ENCODE results near the gene ATP6V1F. TPM values are rescaled to one million over a fixed set of nuclear protein-coding genes. Genes with fewer than 3 reads are reported as not detected.

Gene ATP6V1F
- total RNA-seq, 1 experiment from 2014 or later, result 169 TPM

DNA sequence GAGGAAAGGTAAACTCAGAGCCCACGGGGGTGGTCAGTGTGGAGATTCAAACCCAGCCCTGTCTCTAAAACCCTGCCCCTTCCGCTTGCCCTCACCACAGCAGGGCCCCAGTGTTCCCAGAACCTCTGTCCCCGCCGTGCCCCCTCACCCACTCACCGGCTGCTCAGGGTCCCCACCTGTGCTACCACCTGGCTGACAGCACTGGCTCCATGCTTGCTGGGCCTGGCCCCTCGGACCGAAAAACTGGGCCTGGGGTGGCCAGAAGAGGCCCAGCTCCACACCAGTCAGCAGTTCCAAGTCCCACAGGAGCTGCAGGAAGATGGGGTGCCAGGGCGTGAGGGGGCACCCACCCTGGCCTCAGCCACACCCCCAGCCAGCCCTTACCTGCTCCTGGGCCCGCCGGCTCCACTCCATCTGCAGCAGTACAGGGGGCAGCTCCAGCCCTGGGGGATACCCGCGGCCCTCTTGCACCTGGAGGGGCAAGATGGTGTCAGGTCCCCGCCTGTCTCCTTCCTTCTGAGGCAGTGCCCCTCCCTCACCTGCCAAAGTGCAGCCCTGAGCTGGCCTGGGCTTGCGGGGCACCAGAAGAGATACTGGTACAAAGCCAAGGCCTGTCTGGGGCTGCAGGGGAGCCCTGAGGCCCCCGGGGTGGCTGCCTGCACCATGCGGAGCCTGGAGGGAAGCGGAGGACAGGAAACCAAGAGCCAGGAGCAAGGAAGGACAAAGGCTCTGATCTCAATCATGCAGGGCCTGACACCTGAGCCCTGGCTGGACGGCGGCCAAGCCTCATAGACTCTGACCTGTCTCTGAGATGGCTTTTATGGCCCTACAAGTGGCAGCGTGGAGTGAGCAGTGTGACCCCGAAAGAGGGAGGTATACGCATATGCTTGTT lies 11.7 kb downstream of the ATP6V1F start:
- ChIA-PET CTCF (no interaction called here), POLR2A (ENCODE audit: unreplicated experiment) (no interaction called here)
- Histone ChIP-seq H3K4me3 (no peak overlapping the region), H3K36me3 (ENCODE audit: low read depth) (no peaks in the 10 kb centered on the region), H3K4me2 (no peak overlapping the region), H3K9me3 (ENCODE audit: insufficient read depth, low read depth) (no peaks in the 10 kb centered on the region), H3K27me3 (ENCODE audit: insufficient read depth, low read depth) (no peaks in the 10 kb centered on the region), H2AFZ (no peak overlapping the region), H3F3A (ENCODE audit: insufficient read depth, low read depth) (peaks cover 15% of the 10 kb centered on the region), H3K27ac (no peak overlapping the region), H3K9me2 (ENCODE audit: insufficient read depth) (no peaks in the 10 kb centered on the region), H3K4me1 (replicated peaks; ENCODE audit: insufficient read depth) (peaks cover 29% of the 10 kb centered on the region), H4K20me1 (ENCODE audit: insufficient read depth) (no peaks in the 10 kb centered on the region), H3K79me2 (ENCODE audit: low read depth) (no peaks in the 10 kb centered on the region)
- TF ChIP-seq, protein P1, sequence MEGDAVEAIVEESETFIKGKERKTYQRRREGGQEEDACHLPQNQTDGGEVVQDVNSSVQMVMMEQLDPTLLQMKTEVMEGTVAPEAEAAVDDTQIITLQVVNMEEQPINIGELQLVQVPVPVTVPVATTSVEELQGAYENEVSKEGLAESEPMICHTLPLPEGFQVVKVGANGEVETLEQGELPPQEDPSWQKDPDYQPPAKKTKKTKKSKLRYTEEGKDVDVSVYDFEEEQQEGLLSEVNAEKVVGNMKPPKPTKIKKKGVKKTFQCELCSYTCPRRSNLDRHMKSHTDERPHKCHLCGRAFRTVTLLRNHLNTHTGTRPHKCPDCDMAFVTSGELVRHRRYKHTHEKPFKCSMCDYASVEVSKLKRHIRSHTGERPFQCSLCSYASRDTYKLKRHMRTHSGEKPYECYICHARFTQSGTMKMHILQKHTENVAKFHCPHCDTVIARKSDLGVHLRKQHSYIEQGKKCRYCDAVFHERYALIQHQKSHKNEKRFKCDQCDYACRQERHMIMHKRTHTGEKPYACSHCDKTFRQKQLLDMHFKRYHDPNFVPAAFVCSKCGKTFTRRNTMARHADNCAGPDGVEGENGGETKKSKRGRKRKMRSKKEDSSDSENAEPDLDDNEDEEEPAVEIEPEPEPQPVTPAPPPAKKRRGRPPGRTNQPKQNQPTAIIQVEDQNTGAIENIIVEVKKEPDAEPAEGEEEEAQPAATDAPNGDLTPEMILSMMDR (conservative IDR thresholded peaks at IDR 0.05), result no peak
- no peak for TF ChIP-seq EZH2 (IDR thresholded peaks at IDR 0.05; ENCODE audit: low read depth)
- intact Hi-C loops (cut with micrococcal nuclease; ENCODE audit: unreplicated experiment), result no loop called here
- peak in 1 of 2 experiments; percentile 75 for DNase-seq
- BruUV-seq (replicated peaks), result no TSS peak

DNA sequence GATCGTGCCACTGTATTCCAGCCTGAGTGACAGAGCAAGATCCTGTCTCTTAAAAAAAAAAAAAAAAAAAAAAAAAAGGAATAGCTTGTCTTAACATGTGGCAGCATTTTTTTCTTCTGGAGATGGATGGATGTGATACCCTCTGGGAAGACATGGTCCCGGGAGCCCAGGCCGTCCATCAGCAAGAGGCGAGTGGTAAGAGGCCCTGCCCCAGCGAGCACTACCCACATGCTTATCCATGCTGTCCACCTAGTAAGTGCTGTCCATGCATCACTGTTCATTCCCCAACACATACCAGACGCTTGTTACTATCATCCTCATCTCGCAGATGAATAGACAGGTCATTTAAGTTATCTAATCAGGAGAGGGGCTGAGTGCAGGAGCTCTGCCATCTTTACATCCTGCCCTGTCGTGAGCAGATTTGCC lies 12.9 kb downstream of the ATP6V1F start:
- no peak overlapping the region for H3K27ac ChIP-seq
- no peak overlapping the region for H2AFZ ChIP-seq
- H3K4me3 ChIP-seq, result no peak overlapping the region
- H3K9me2 ChIP-seq (ENCODE audit: insufficient read depth), result no peaks in the 10 kb centered on the region
- no TSS peak for BruUV-seq (replicated peaks)
- no peaks in the 10 kb centered on the region for H3K79me2 ChIP-seq (ENCODE audit: low read depth)
- peaks cover 15% of the 10 kb centered on the region for H3F3A ChIP-seq (ENCODE audit: insufficient read depth, low read depth)
- H3K27me3 ChIP-seq (ENCODE audit: insufficient read depth, low read depth), result no peaks in the 10 kb centered on the region
- no peaks in the 10 kb centered on the region for H4K20me1 ChIP-seq (ENCODE audit: insufficient read depth)
- ChIA-PET POLR2A (ENCODE audit: unreplicated experiment) (no interaction called here), CTCF (interaction anchor here (0.6 kb wide), 1 partner anchor 42 kb away, joined by 5 read pairs; no protein-coding TSS in a partner anchor)
- TF ChIP-seq EZH2 (IDR thresholded peaks at IDR 0.05; ENCODE audit: low read depth), result no peak
- TF ChIP-seq, protein P1 (conservative IDR thresholded peaks at IDR 0.05), result no peak
- H3K4me1 ChIP-seq (replicated peaks; ENCODE audit: insufficient read depth), result peaks cover 27% of the 10 kb centered on the region
- no peaks in the 10 kb centered on the region for H3K9me3 ChIP-seq (ENCODE audit: insufficient read depth, low read depth)
- no peak for DNase-seq
- intact Hi-C loops (cut with micrococcal nuclease; ENCODE audit: unreplicated experiment), result no loop called here
- no peaks in the 10 kb centered on the region for H3K36me3 ChIP-seq (ENCODE audit: low read depth)
- H3K4me2 ChIP-seq, result no peak overlapping the region

DNA sequence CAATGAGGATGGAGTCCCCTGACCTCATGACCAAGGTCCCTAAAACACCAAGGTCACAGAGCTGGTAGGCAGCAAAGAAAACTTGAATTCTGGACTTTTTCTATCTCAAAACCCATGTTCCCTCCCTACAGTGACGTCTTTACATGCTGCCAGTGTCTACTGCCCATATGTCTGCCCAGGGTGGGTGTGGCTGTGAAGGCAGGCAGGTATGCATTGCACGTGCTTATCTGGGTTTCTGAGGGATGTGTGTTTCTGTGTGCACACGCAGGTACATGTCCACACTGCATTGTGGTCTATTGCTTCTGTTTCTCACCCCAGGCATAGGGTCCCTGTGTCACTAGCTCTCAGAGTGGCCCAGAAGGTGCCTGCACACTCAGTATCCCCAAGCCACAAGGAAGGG lies 13.5 kb downstream of the ATP6V1F start:
- CTCF ChIA-PET, result no interaction called here
- TF ChIP-seq, protein P1 (conservative IDR thresholded peaks at IDR 0.05), result no peak
- TF ChIP-seq EZH2 (IDR thresholded peaks at IDR 0.05; ENCODE audit: low read depth), result no peak
- Histone ChIP-seq H4K20me1 (ENCODE audit: insufficient read depth) (no peaks in the 10 kb centered on the region), H3K4me2 (no peak overlapping the region), H3K4me1 (replicated peaks; ENCODE audit: insufficient read depth) (peaks cover 21% of the 10 kb centered on the region), H3K79me2 (ENCODE audit: low read depth) (no peaks in the 10 kb centered on the region), H3K9me3 (ENCODE audit: insufficient read depth, low read depth) (no peaks in the 10 kb centered on the region), H3K36me3 (ENCODE audit: low read depth) (no peaks in the 10 kb centered on the region), H3K27ac (no peak overlapping the region), H3K27me3 (ENCODE audit: insufficient read depth, low read depth) (no peaks in the 10 kb centered on the region), H3K9me2 (ENCODE audit: insufficient read depth) (no peaks in the 10 kb centered on the region), H3F3A (ENCODE audit: insufficient read depth, low read depth) (peaks cover 14% of the 10 kb centered on the region), H3K4me3 (no peak overlapping the region), H2AFZ (no peak overlapping the region)
- POLR2A ChIA-PET (ENCODE audit: unreplicated experiment), result no interaction called here
- no TSS peak for BruUV-seq (replicated peaks)
- intact Hi-C loops (cut with micrococcal nuclease; ENCODE audit: unreplicated experiment), result no loop called here
- DNase-seq, result no peak

All from PC-9 (cell line).